RWPE2 (cell line): ENCODE results near the gene DPH7.

Experiments
- ATAC-seq: fragments of 200-7000 bp; cut with Tn5 transposase; 3 replicates; pipeline ENCODE4 v1.9.1; 2021; ENCODE audit warnings: low read depth
- DNase-seq: peaks from one replicate; pipeline ENCODE4 v3.0.0-alpha.2; 2020; ENCODE audit warnings: low spot score
- H3K27ac ChIP-seq: fragments of 450-650 bp; 2 replicates; pipeline ENCODE4 v1.5.1; 2017; ENCODE audit warnings: mild to moderate bottlenecking; ENCODE audit not compliant: poor library complexity, severe bottlenecking
- H3K27me3 ChIP-seq: fragments of 250-450 bp; sonication (Bioruptor Pico); 2 replicates; pipeline ENCODE4 v1.5.1; 2021; ENCODE audit warnings: mild to moderate bottlenecking, moderate library complexity; ENCODE audit not compliant: insufficient read depth, poor library complexity, severe bottlenecking
- H3K36me3 ChIP-seq: fragments of 250-450 bp; sonication (Bioruptor Pico); 2 replicates; pipeline ENCODE4 v1.5.1; 2020; ENCODE audit warnings: low read depth, mild to moderate bottlenecking, moderate library complexity
- H3K4me1 ChIP-seq: fragments of 250-450 bp; sonication (Bioruptor Pico); 2 replicates; pipeline ENCODE4 v1.5.1; 2021; ENCODE audit warnings: mild to moderate bottlenecking, moderate library complexity; ENCODE audit not compliant: insufficient read depth, poor library complexity, severe bottlenecking
- H3K4me3 ChIP-seq: fragments of 250-450 bp; sonication (Bioruptor Pico); 2 replicates; pipeline ENCODE4 v1.5.1; 2021; ENCODE audit warnings: mild to moderate bottlenecking, moderate library complexity; ENCODE audit not compliant: severe bottlenecking
- H3K9me3 ChIP-seq: fragments of 250-450 bp; sonication (Bioruptor Pico); 2 replicates; pipeline ENCODE4 v1.5.1; 2021; ENCODE audit warnings: mild to moderate bottlenecking, moderate library complexity; ENCODE audit not compliant: severe bottlenecking
- CTCF ChIP-seq: fragments of 450-650 bp; IDR thresholded peaks from one replicate; pipeline ENCODE4 v1.5.1; 2017; ENCODE audit warnings: mild to moderate bottlenecking, moderate library complexity; ENCODE audit not compliant: poor library complexity, severe bottlenecking

DPH7 gene

GRCh38 chr9:137550231-137550621 lies 28.5 kb downstream of the DPH7 start, which contains the start of gene PNPLA7:
TSS of gene PNPLA7 (minus strand) at chr9:137550402. CDS start at chr9:137550197, 205 bp downstream.
- DNase-seq: peak; percentile 82
- peaks cover 21% of the 10 kb centered on the region for H3K36me3 ChIP-seq
- H3K27ac ChIP-seq: peak within 1 kb of the TSS; percentile 50
- H3K4me3 ChIP-seq: peak within 1 kb of the TSS; percentile 96
- H3K4me1 ChIP-seq: no peaks in the 10 kb centered on the region
- H3K27me3 ChIP-seq: no peaks in the 10 kb centered on the region
- peak; percentile 75 for ATAC-seq
- TF ChIP-seq CTCF: no peak
- H3K9me3 ChIP-seq: no peaks in the 10 kb centered on the region

- no peaks in the 10 kb centered on the region for H3K27me3 ChIP-seq
- H3K27ac ChIP-seq: no peak overlapping the region
- no peaks in the 10 kb centered on the region for H3K4me1 ChIP-seq
- no peaks in the 10 kb centered on the region for H3K9me3 ChIP-seq
- ATAC-seq: no peak
- no peak overlapping the region for H3K4me3 ChIP-seq
- DNase-seq: no peak
- 0 out of 2 replicates have a peak, but pooled peaks cover 5% of the 10 kb centered on the region for H3K36me3 ChIP-seq
- no peak for TF ChIP-seq CTCF
Measured at GRCh38 chr9:137547687-137548543, 30.8 kb downstream of the DPH7 start.

- Histone ChIP-seq H3K27ac (no peak overlapping the region), H3K4me1 (no peaks in the 10 kb centered on the region), H3K27me3 (no peaks in the 10 kb centered on the region), H3K36me3 (no peaks in the 10 kb centered on the region), H3K4me3 (no peak overlapping the region), H3K9me3 (no peaks in the 10 kb centered on the region)
- DNase-seq: no peak
- ATAC-seq: no peak
- no peak for TF ChIP-seq CTCF
Measured at GRCh38 chr9:137545123-137545522, 33.6 kb downstream of the DPH7 start.

GRCh38 chr9:137544176-137544760 lies 34.5 kb downstream of the DPH7 start:
- Histone ChIP-seq H3K27ac (no peak overlapping the region), H3K36me3 (no peaks in the 10 kb centered on the region), H3K9me3 (no peaks in the 10 kb centered on the region), H3K4me3 (no peak overlapping the region), H3K4me1 (no peaks in the 10 kb centered on the region), H3K27me3 (no peaks in the 10 kb centered on the region)
- DNase-seq (no peak), ATAC-seq (peak; percentile 30; the same call in 1 of the 3 replicates)
- no peak for TF ChIP-seq CTCF
